KMS-11 (cell line): ENCODE data around the gene DUS2.

ENCODE experiments used
- H2AFZ ChIP-seq: fragments of 200-600 bp; sonication (generic); 2 replicates; pipeline ENCODE4 v1.6.1; 2016; ENCODE audit warnings: antibody characterized with exemption, mixed run types, low read depth
- H3K27ac ChIP-seq: fragments of 200-600 bp; sonication (generic); 2 replicates; pipeline ENCODE4 v1.6.1; 2016; ENCODE audit warnings: mild to moderate bottlenecking, mixed run types
- H3K27me3 ChIP-seq: fragments of 200-600 bp; sonication (generic); 2 replicates; pipeline ENCODE4 v1.6.1; 2017; ENCODE audit warnings: mild to moderate bottlenecking, low read depth, mixed run types, moderate library complexity; ENCODE audit not compliant: insufficient read depth
- H3K36me3 ChIP-seq: fragments of 200-600 bp; sonication (generic); 2 replicates; pipeline ENCODE4 v1.6.1; 2017; ENCODE audit warnings: mild to moderate bottlenecking, mixed run types; ENCODE audit not compliant: insufficient read depth
- H3K4me1 ChIP-seq: fragments of 200-600 bp; sonication (generic); 2 replicates; pipeline ENCODE4 v1.6.1; 2016; ENCODE audit warnings: mild to moderate bottlenecking, low read depth, mixed run types; ENCODE audit not compliant: poor library complexity, severe bottlenecking
- H3K4me2 ChIP-seq: fragments of 200-600 bp; sonication (generic); 2 replicates; pipeline ENCODE4 v1.7.0; 2016; ENCODE audit warnings: mild to moderate bottlenecking, mixed run types
- H3K4me3 ChIP-seq: fragments of 200-600 bp; sonication (generic); IDR thresholded peaks from 2 replicates; pipeline ENCODE4 v1.6.1; 2017; ENCODE audit warnings: low read depth, low read length, mixed read lengths; ENCODE audit not compliant: insufficient read depth
- H3K79me2 ChIP-seq: fragments of 200-600 bp; sonication (generic); 2 replicates; pipeline ENCODE4 v1.6.1; 2016; ENCODE audit warnings: low read depth, mixed run types; ENCODE audit not compliant: insufficient read depth
- H3K9ac ChIP-seq: fragments of 200-600 bp; sonication (generic); 2 replicates; pipeline ENCODE4 v1.6.1; 2016; ENCODE audit warnings: mild to moderate bottlenecking, mixed run types
- H4K20me1 ChIP-seq: fragments of 200-600 bp; sonication (generic); 2 replicates; pipeline ENCODE4 v1.6.1; 2016; ENCODE audit warnings: mild to moderate bottlenecking, mixed run types; ENCODE audit not compliant: insufficient read depth
- TF ChIP-seq, protein P1 (sequence below): fragments of 200-600 bp; sonication (generic); conservative IDR thresholded peaks from 2 replicates; pipeline ENCODE4 v1.6.1; 2017; ENCODE audit warnings: low read depth, mild to moderate bottlenecking, antibody characterized with exemption, low read length, moderate library complexity, mixed read lengths

The DUS2 gene

GRCh38 chr16:68086336-68086841, 63.3 kb downstream of the DUS2 start:
- Histone ChIP-seq H3K79me2 (peaks cover 56% of the 10 kb centered on the region), H4K20me1 (peaks cover 6% of the 10 kb centered on the region), H3K27ac (peak overlapping the region; percentile 88), H3K27me3 (no peaks in the 10 kb centered on the region), H3K4me1 (peaks cover 68% of the 10 kb centered on the region), H3K4me2 (peak overlapping the region; percentile 95), H2AFZ (peak overlapping the region; percentile 79), H3K4me3 (no peak overlapping the region), H3K9ac (peak overlapping the region; percentile 81; the same call in 1 of the 2 replicates), H3K36me3 (no peaks in the 10 kb centered on the region)
- TF ChIP-seq, protein P1, sequence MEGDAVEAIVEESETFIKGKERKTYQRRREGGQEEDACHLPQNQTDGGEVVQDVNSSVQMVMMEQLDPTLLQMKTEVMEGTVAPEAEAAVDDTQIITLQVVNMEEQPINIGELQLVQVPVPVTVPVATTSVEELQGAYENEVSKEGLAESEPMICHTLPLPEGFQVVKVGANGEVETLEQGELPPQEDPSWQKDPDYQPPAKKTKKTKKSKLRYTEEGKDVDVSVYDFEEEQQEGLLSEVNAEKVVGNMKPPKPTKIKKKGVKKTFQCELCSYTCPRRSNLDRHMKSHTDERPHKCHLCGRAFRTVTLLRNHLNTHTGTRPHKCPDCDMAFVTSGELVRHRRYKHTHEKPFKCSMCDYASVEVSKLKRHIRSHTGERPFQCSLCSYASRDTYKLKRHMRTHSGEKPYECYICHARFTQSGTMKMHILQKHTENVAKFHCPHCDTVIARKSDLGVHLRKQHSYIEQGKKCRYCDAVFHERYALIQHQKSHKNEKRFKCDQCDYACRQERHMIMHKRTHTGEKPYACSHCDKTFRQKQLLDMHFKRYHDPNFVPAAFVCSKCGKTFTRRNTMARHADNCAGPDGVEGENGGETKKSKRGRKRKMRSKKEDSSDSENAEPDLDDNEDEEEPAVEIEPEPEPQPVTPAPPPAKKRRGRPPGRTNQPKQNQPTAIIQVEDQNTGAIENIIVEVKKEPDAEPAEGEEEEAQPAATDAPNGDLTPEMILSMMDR, result no peak

DNA sequence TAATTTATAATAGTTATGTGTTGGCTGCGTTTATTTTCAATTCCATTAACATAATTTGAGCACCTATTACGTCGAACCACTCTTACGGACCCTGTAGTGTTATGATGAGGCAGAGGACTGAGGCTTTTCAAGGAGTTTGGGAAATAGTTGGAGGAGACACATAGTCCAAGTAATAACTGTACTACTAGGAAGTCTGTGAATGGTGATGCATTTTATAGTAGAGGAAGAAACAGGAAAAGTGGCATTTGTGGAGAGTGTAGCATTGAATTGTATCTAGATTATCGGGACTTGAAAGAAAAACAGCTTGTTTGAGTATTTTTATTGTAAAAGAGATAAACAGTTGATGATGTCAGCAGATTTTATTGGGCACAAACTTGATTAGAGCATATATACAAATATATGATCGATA, 63.8 kb downstream of the DUS2 start:
- Histone ChIP-seq H3K4me2 (peak overlapping the region; percentile 95), H3K27me3 (no peaks in the 10 kb centered on the region), H4K20me1 (peaks cover 10% of the 10 kb centered on the region), H3K4me1 (peaks cover 68% of the 10 kb centered on the region), H3K9ac (peak overlapping the region; percentile 81; the same call in 1 of the 2 replicates), H3K27ac (peak overlapping the region; percentile 88; the same call in 1 of the 2 replicates), H3K79me2 (peaks cover 61% of the 10 kb centered on the region), H3K36me3 (no peaks in the 10 kb centered on the region), H2AFZ (peak overlapping the region; percentile 79; the same call in 1 of the 2 replicates), H3K4me3 (no peak overlapping the region)
- TF ChIP-seq, protein P1, result no peak

DNA sequence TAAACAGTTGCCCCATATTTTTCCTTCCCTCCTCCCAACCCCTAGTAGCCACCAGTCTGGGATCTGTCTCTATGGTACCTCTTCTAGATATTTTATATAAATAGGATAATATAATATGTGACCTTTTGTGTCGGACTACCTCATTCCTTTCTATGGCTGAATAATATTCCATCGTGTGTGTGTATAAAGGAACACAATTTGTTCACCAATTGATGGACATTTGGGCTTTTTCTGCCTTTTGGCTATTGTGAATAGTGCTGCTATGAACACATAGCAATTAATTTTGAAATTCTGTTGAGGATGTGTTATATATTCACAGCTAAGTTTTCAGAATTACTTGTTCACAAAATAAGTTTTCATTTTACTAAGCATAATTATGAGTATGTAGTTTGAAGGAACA, 64.6 kb downstream of the DUS2 start:
- H3K4me1 ChIP-seq, result peaks cover 59% of the 10 kb centered on the region
- H3K36me3 ChIP-seq, result no peaks in the 10 kb centered on the region
- H3K9ac ChIP-seq, result no peak overlapping the region; the same call in 1 of the 2 replicates
- no peak overlapping the region for H3K4me3 ChIP-seq
- H2AFZ ChIP-seq, result no peak overlapping the region
- no peaks in the 10 kb centered on the region for H3K27me3 ChIP-seq
- H3K4me2 ChIP-seq, result peak overlapping the region; percentile 95
- TF ChIP-seq, protein P1, result no peak
- H4K20me1 ChIP-seq, result peaks cover 11% of the 10 kb centered on the region
- peaks cover 69% of the 10 kb centered on the region for H3K79me2 ChIP-seq
- H3K27ac ChIP-seq, result no peak overlapping the region

DNA sequence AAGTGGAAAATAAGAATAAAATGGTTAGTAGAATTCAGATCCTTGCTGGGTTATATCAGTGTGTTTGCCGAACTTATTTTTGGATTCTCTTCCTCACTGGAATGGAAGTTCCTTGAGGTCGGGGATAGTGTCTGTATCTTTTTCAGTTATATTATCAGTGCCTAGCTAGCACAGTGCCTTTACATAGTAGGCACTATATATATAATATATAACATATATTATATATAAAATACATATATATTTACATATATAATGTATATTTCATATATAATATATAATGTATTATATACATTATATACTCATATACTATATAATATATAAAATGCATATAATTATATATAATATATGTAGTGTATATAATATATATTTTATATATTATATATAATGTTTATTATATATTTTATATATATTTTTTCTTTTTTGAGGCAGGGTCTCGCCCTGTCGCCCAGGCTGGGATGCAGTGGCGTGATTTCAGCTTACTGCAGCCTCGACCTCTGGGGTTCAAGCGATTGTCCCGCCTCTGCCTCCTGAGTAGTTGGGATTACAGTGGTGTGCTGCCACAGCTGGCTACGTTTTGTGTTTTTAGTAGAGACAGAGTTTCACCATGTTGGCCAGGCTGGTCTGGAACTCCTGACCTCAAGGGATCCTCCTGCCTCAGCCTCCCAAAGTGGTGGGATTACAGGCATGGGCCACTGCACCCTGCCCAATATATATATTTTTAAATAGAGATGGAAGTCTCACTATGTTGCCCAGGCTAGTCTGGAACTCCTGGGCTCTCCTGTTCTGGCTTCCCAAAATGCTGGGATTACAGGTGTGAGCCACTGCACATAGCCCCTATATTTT, 65.3 kb downstream of the DUS2 start:
- H3K9ac ChIP-seq, result no peak overlapping the region

More for the DNA sequence above, 65.3 kb downstream of the DUS2 start:
- Histone ChIP-seq H3K27me3 (no peaks in the 10 kb centered on the region), H3K79me2 (peaks cover 75% of the 10 kb centered on the region), H3K4me2 (peak overlapping the region; percentile 95; the same call in 1 of the 2 replicates), H3K4me1 (peaks cover 59% of the 10 kb centered on the region), H3K4me3 (no peak overlapping the region), H2AFZ (no peak overlapping the region), H3K36me3 (no peaks in the 10 kb centered on the region), H3K27ac (no peak overlapping the region), H4K20me1 (peaks cover 14% of the 10 kb centered on the region)
- TF ChIP-seq, protein P1, result no peak
